GM13976 (cell line): ENCODE data around the gene EIF4G1.

Experiments
- DNase-seq: peaks from one replicate; pipeline ENCODE4 v3.0.0; 2012; ENCODE audit warnings: low spot score
- CTCF ChIP-seq: IDR thresholded peaks from 2 replicates; pipeline ENCODE4 v1.5.1; 2012; ENCODE audit warnings: borderline replicate concordance, mild to moderate bottlenecking; ENCODE audit not compliant: insufficient read depth; ENCODE audit errors: extremely low read depth, missing control alignments, control extremely low read depth
- in situ Hi-C: fragments of 300-500 bp; cut with MboI; formaldehyde crosslinking; loops from one replicate; pipeline ENCODE4 v1.12.0; 2022; ENCODE audit warnings: low sequenced_read_pairs, mixed read lengths, inconsistent platforms; ENCODE audit not compliant: unreplicated experiment

The EIF4G1 gene

GRCh38 chr3:184282941-184283340 is 31.5 kb upstream of the EIF4G1 start:
- in situ Hi-C loops, result loop anchor here (10.0 kb wide), 1 partner anchor 388 kb away; no protein-coding TSS in a partner anchor
- no peak for DNase-seq
- TF ChIP-seq CTCF, result no peak

GRCh38 chr3:184283681-184284080 is 30.7 kb upstream of the EIF4G1 start:
- DNase-seq, result no peak
- no peak for TF ChIP-seq CTCF
- in situ Hi-C loops, result loop anchor here (10.0 kb wide), 1 partner anchor 389 kb away; no protein-coding TSS in a partner anchor

- DNase-seq, result peak; percentile 66
These were observed 29.7 kb upstream of the EIF4G1 start for GRCh38 chr3:184284696-184285095.

GRCh38 chr3:184289426-184289938 is 24.9 kb upstream of the EIF4G1 start:
- in situ Hi-C loops, result loop anchor here (10.0 kb wide), 1 partner anchor 395 kb away; no protein-coding TSS in a partner anchor
- DNase-seq, result peak; percentile 82
- peak; percentile 39 for TF ChIP-seq CTCF

More at GRCh38 chr3:184284696-184285095, 29.7 kb upstream of the EIF4G1 start:
- in situ Hi-C loops, result loop anchor here (10.0 kb wide), 1 partner anchor 390 kb away; no protein-coding TSS in a partner anchor
- TF ChIP-seq CTCF, result no peak

GRCh38 chr3:184290331-184290730 is 24.1 kb upstream of the EIF4G1 start:
- in situ Hi-C loops, result no loop called here
- no peak for TF ChIP-seq CTCF
- DNase-seq, result no peak

- no peak for TF ChIP-seq CTCF
- in situ Hi-C loops, result no loop called here
- DNase-seq, result no peak
These were observed 23.2 kb upstream of the EIF4G1 start for GRCh38 chr3:184291044-184291737.
